Measurements from ENCODE around the gene FEM1A.
"Not testable (repeated sequence)": the region's sequence is repeated elsewhere in the genome, so short reads cannot be mapped to it uniquely, and the experiment has no call there.

Gene FEM1A

DNA sequence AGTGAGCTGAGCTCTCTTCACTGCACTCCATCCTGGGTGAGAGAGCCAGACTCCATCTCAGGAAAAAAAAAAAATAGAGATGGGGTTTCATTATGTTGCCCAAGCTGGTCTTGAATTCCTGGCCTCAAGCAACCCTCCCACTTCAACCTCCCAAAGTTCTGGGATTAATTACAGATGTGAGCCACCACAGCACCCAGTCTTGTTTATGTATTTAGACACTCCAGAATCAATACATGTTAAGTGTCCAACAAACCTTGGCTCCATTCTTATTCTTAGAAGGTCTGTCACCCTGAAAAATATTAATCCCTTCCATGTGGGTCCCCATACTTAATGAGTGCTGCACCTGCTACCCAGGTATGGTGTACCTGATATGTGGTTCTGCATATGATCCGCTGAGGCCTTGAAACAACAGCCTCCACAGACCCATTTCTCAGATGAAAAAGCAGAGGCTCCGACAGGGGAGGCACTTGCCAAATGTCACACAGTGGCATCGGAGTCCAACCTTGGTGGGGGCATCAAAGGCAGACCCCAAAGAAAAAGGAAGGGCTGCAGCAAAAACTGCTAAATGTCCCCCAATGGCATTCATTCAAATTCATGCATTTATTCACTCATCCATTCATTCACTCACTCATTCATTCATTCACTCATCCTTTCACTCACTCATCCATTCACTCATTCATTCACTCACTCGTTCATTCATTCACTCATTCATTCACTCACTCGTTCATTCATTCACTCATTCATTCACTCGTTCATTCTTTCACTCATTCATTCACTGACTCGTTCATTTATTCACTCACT lies 23.3 kb downstream of the FEM1A start:
- no peak for DNase-seq

GRCh38 chr19:4815426-4816201 lies 24.1 kb downstream of the FEM1A start:
- DNase-seq: peak; percentile 77

GRCh38 chr19:4816202-4816949 lies 24.8 kb downstream of the FEM1A start:
- no peak for DNase-seq

- no peak for DNase-seq
These were observed 25.4 kb downstream of the FEM1A start for GRCh38 chr19:4816950-4817278.

GRCh38 chr19:4817467-4818277 lies 26.1 kb downstream of the FEM1A start:
- no peak for DNase-seq

GRCh38 chr19:4821265-4821664 lies 29.7 kb downstream of the FEM1A start:
- no peak for DNase-seq

- DNase-seq: not testable (repeated sequence)
These were observed 30.8 kb downstream of the FEM1A start for GRCh38 chr19:4822354-4822753.

DNA sequence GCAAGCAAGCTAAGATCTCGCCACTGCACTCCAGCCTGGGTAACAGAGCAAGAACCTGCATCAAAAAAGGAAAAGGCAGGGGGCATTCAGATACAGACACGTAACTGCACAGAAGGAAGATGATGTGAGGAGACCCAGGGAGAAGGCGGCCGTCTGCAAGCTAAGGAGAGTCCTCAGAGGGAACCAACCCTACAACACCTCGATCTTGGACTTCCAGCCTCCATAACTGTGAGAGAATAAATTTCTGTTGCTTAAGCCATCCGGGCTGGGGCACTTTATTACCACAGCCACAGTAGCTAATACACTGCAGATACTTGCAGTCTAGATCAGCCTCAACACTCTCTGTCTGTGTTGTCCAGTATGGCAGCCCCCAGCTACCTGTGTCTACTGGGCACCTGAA lies 32.0 kb downstream of the FEM1A start:
- DNase-seq: no peak

- DNase-seq: no peak
These were observed 37.6 kb downstream of the FEM1A start for GRCh38 chr19:4829001-4829712.

- DNase-seq: no peak
These were observed 38.8 kb downstream of the FEM1A start for GRCh38 chr19:4830332-4830731.

GRCh38 chr19:4830768-4831265 lies 39.3 kb downstream of the FEM1A start:
- DNase-seq: no peak

DNA sequence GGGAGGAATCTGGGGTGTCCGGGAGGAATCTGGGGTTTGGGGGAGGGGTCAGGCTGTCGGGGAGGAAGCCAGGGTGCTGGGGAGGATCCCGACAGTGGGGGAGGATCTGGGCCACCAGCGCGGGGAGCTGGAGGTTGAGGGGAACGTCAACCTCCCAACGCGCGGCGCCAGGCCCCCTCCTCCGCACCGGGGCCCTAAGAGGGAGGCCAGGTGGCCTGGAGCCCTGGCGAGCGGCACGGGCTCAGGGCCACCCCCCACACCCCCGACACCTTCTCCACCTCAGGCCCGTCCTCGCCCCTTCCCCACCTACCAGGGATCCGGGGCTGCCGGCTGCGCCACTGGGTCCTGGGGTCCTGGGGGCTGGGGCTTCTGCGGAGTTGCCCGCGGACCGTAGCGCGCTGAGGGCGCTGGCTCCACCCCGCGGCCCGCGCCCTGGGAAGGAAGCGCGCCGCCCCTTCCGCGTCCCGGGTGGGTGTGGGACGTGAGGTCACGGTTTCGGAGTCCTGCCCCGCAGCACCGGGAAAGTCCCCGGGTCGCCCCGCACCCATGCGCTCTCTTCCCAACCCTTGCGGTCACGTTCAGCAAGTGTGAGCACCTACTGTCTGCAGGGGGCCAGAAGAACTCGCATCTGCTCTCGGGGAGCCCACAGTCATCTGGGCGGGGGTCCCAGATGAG lies 39.9 kb downstream of the FEM1A start, which contains the start of gene TICAM1:
Gene TICAM1, minus strand, starts transcription at position 409 of the 675 bp plus-strand sequence. CDS start 13,335 bp downstream, outside the sequence.
- DNase-seq: no peak

DNA sequence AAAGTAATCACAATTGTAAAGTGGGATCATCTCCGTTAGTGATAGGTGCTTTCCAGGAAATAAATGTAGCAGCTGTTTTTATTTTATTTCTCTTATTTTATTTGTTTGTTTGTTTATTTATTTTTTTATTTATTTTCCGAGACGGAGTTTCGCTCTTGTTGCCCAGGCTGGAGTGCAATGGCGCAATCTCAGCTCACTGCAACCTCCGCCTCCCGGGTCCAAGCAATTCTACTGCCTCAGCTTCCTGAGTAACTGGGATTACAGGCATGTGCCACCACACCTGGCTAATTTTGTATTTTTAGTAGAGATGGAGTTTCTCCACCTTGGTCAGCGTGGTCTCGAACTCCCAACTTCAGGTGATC lies 40.4 kb downstream of the FEM1A start:
- not testable (repeated sequence) for DNase-seq

GRCh38 chr19:4832776-4833175 lies 41.2 kb downstream of the FEM1A start:
- no peak for DNase-seq

DNA sequence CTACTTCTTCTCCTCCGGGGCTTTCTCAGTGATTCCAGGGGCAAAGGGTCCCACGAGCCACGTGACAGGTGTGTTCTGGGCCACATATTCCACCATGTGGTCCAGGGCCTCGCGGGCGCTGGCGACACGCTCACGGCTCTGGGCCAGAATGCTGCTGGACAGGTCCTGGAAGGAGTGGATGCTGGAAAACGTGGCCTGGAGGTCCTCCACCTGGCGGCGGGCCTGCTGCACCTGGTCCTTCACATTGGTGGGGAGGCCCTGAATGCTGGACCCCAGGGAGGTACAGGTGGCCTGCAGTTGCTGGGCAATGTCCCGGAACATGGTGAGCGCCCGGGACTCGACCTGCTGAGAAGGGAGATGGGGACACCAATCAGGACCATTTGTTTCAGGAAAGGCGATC lies 47.7 kb downstream of the FEM1A start:
- no peak for DNase-seq

DNA sequence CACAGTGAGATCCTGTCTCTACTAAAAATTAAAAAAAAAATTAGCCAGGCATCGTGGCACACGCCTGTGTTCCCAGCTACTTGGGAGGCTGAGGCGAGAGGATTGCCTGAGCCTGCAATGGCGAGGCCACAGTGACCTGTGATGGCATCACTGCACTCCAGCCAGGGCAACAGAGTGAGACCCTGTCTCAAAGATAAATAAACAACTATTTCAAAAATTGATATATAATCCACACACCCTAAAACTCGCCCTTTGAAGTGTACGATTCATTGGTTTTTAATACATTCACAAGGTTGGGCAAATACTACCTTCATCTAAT lies 52.1 kb downstream of the FEM1A start:
- no peak for DNase-seq

DNA sequence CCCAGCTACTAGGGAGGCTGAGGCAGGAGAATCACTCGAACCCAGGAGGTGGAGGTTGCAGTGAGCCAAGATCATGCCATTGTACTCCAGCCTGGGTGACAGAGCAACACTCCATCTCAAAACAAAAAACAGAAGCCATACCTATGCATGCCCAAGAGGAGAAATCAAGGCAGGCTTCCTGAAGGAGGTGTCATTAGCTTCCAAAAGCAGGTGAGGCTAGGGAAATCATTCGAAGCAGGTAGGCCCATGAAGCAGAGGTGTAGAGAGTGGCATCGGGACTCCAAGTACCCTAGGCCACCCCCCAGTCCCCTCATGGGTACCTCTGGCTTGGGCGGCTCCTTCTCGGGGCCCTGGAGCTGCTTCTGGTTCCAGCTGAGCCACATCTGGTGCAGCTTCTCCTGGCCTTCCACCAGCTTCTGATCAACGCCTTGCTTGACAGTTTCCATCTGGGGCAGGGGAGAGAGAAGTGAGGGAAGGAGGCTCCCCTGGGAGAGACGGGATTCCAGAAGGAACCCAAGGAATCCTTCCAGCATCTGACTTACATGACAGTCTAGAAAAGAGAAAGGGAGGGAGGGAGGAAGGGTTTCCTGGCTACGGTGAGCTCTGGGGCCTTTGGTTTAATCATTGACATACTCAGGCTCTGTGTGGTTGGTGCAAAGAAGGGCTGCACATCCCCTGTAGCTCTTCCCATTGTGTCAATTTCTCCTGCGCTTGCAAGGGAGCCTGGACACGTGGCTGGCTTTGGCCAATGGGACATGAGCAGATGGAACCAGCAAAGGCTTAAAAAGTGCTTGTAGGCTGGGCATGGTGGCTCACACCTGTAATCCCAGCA lies 53.0 kb downstream of the FEM1A start:
- DNase-seq: no peak

DNA sequence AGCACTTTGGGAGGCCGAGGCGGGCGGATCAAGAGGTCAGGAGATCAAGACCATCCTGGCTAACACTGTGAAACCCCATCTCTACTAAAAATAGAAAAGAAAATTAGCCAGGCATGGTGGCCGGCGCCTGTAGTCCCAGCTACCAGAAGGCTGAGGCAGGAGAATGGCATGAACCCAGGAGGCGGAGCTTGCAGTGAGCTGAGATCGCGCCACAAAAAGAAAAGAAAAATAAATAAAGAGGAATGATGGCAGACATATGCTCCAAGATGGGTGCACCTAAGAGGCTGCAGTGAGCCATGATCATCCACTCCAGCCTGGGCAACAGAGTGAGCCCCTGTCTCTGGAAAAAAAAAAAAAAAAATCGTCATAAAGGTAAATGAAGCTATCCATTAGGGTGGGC lies 54.4 kb downstream of the FEM1A start:
- not testable (repeated sequence) for DNase-seq

DNA sequence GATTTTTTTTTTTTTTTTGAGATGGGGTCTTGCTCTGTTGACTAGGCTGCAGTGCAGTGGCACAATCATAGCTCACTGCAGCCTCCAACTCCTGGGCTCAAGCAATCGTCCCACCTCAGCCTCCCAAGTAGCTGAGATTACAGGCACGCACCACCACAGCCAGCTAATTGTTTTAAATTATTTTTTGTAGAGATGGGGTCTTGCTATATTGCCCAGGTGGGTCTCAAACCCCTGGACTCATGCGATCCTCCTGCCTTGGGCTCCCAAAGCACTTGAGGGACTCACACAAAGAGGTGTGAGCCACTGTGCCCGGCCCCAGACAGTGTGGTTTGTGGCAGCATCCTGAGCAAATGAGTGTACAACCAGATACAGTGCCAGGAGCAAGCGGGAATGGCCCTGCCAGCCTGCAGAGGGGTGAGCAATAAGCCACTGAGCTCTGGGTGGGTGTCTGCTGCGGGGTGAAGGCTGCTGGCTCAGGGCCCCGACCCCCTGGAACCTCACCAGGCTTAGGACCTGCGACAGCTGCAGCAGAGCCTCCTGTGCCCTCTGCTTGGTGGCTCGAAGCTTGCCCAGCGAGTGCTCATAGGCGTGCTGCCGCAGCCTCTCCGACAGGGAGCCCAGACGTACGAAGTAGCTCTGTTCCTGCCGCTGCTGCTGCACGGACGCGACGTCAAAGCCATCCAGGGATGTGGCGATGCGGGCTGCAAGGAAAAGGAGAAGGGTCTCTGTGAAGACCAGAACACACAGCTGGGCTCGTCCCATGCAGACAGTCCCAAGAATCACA lies 55.8 kb downstream of the FEM1A start:
- no peak for DNase-seq

DNA sequence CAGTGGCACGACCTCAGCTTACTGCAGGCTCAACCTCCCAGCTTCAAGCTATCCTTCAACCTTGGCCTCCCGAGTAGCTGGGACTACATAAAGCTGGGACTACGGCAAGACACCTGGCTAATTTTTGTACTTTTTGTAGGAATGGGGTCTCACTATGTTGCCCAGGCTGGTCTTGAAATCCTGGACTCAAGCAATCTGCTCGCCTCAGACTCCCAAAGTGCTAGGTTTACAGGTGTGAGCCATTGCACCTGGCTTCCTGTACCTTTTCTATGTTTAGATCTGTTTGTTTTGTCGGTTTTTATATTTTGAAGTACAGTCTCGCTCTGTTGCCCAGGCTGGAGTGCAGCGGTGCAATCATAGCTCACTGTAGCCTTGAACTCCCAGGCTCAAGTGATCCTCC lies 57.5 kb downstream of the FEM1A start:
- no peak for DNase-seq

Data from 8988T (cell line).